CD4-positive, CD25-positive, alpha-beta regulatory T cell (primary cell): ENCODE data around the gene PALLD. TPM values are rescaled to one million over a fixed set of nuclear protein-coding genes. Genes with fewer than 3 reads are reported as not detected.

ENCODE experiments used
- ATAC-seq, 2 donors: fragments of 150-1000 bp; cut with Tn5 transposase; one replicate each; pipeline ENCODE4 v1.10.0; 2021; ENCODE audit warnings: low read depth in 2 of 2, moderate number of reproducible peaks in 2 of 2, moderate library complexity in 1 of 2
- DNase-seq, 3 donors: peaks; one replicate each; pipeline versions ENCODE4 v3.0.0 to v3.0.0-alpha.2; 2012 to 2022; ENCODE audit warnings: mixed read lengths in 1 of 3
- H3K27ac ChIP-seq: one replicate; pipeline ENCODE4 v1.7.0; 2013; ENCODE audit warnings: mild to moderate bottlenecking, low read length; ENCODE audit not compliant: insufficient read depth, poor library complexity, severe bottlenecking
- H3K27me3 ChIP-seq: one replicate; pipeline ENCODE4 v1.7.0; 2013; ENCODE audit warnings: low read length; ENCODE audit not compliant: control insufficient read depth, insufficient read depth
- H3K36me3 ChIP-seq: one replicate; pipeline ENCODE4 v1.7.0; 2013; ENCODE audit warnings: mild to moderate bottlenecking, low read length, moderate library complexity; ENCODE audit not compliant: control insufficient read depth, insufficient read depth
- H3K4me1 ChIP-seq: 2 replicates; pipeline ENCODE4 v1.7.0; 2013; ENCODE audit warnings: mild to moderate bottlenecking, low read length; ENCODE audit not compliant: insufficient read depth, control insufficient read depth, poor library complexity, severe bottlenecking
- H3K4me3 ChIP-seq: one replicate; pipeline ENCODE4 v1.7.0; 2013; ENCODE audit warnings: low read depth, mild to moderate bottlenecking, low read length, moderate library complexity
- H3K9me3 ChIP-seq, 2 experiments: 1 replicate in 1 of 2; 2 replicates in 1 of 2; pipeline ENCODE4 v1.7.0; 2013; ENCODE audit warnings: low read length in 2 of 2, mild to moderate bottlenecking in 1 of 2, moderate library complexity in 1 of 2; ENCODE audit not compliant: control insufficient read depth in 2 of 2
- H3K27ac Mint-ChIP-seq, 3 donors: one replicate each; pipeline ENCODE4 v1.8.0; 2020 to 2022; ENCODE audit warnings: mild to moderate bottlenecking in 3 of 3, mixed read lengths in 3 of 3, moderate library complexity in 2 of 3
- H3K27me3 Mint-ChIP-seq: one replicate; pipeline ENCODE4 v1.8.0; 2022; ENCODE audit warnings: mild to moderate bottlenecking, mixed read lengths
- H3K36me3 Mint-ChIP-seq: one replicate; pipeline ENCODE4 v1.8.0; 2020; ENCODE audit warnings: mixed read lengths
- H3K4me1 Mint-ChIP-seq, 4 donors: one replicate each; pipeline ENCODE4 v1.8.0; 2020 to 2022; ENCODE audit warnings: mixed read lengths in 4 of 4, mild to moderate bottlenecking in 1 of 4
- H3K4me3 Mint-ChIP-seq, 4 donors: one replicate each; pipeline ENCODE4 v1.8.0; 2020 to 2022; ENCODE audit warnings: mild to moderate bottlenecking in 4 of 4, mixed read lengths in 4 of 4, moderate library complexity in 3 of 4
- H3K9me3 Mint-ChIP-seq, 7 donors: one replicate each; pipeline ENCODE4 v1.8.0; 2020 to 2022; ENCODE audit warnings: mixed read lengths in 7 of 7, mild to moderate bottlenecking in 3 of 7, moderate library complexity in 2 of 7
- polyA plus RNA-seq, 4 donors: library from polyadenylated mRNA; unstranded; fragments of 300-500 nt; fragmentation: Illumina TruSeq; gene quantifications; one replicate each; pipeline ENCODE4 v1.2.3, GENCODE V29; 2021
- total RNA-seq: library from RNA; stranded (reverse); gene quantifications from one replicate; pipeline ENCODE4 v1.2.3, GENCODE V29; 2022

Gene PALLD
- total and polyA plus RNA-seq, 5 donors from 2014 or later = 0.37 to 1.9 (median 0.76) TPM; not detected in 1

DNA sequence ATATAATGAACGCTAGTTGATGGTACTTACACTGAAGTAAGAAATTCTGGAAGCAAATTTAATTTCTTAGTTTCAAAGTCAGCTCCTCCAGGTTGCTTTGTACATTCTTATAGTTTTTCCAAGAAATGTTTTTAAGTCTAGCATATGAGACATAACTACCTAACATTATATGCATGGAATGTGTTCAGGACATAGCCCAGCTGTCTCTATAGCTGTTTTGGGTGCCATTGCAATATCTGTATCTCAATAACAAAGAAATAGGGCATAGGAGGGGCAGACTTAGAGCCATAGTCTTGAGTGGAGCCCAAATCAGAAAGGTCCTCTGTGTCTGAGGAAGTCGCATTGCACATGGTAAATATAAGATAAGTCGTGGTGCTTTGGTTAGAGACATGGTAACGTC is 369.8 kb downstream of the PALLD start:
- H3K4me1 Mint-ChIP-seq = no peaks in the 10 kb centered on the region
- H3K27ac Mint-ChIP-seq = no peak overlapping the region
- H3K27me3 Mint-ChIP-seq = peaks cover 14% of the 10 kb centered on the region
- no peaks in the 10 kb centered on the region for H3K36me3 ChIP-seq
- no peaks in the 10 kb centered on the region for H3K9me3 ChIP-seq
- DNase-seq = no peak
- no peaks in the 10 kb centered on the region for H3K27me3 ChIP-seq
- no peaks in the 10 kb centered on the region for H3K36me3 Mint-ChIP-seq
- no peaks in the 10 kb centered on the region for H3K4me1 ChIP-seq
- H3K9me3 Mint-ChIP-seq = peaks cover 0 to 2% (median 0%) of the 10 kb centered on the region in 7 donors
- no peak for ATAC-seq
- no peak overlapping the region for H3K27ac ChIP-seq
- no peak overlapping the region for H3K4me3 ChIP-seq
- no peak overlapping the region for H3K4me3 Mint-ChIP-seq

DNA sequence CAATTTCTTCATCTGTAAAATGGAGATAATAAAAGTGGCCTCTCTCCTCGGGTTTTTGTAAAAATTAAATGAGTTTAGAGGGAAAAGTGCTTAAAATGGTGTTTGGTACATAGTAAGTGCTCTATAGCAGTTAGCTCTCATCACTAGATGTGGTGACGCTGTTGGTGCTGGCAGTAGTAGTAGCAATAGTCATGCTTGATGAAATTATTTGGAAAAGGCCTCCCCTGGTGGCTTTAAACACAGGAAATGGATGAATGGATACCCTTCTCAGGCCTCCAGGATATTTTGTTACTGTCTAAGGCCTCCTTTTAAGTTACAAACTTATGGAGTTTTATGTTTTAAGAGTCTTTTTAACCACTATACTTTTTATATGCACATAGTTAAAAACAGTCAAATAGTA is 370.3 kb downstream of the PALLD start:
- no peak overlapping the region for H3K4me3 Mint-ChIP-seq
- Histone ChIP-seq H3K27me3 (no peaks in the 10 kb centered on the region), H3K36me3 (no peaks in the 10 kb centered on the region), H3K4me1 (no peaks in the 10 kb centered on the region), H3K27ac (no peak overlapping the region), H3K4me3 (no peak overlapping the region), H3K9me3 (no peaks in the 10 kb centered on the region)
- H3K27me3 Mint-ChIP-seq = peaks cover 14% of the 10 kb centered on the region
- no peak for DNase-seq
- no peaks in the 10 kb centered on the region for H3K36me3 Mint-ChIP-seq
- no peak for ATAC-seq
- no peak overlapping the region for H3K27ac Mint-ChIP-seq
- no peaks in the 10 kb centered on the region for H3K4me1 Mint-ChIP-seq
- H3K9me3 Mint-ChIP-seq = peaks cover 0 to 2% (median 0%) of the 10 kb centered on the region in 7 donors

GRCh38 chr4:168868044-168868781 is 371.4 kb downstream of the PALLD start:
- H3K27me3 ChIP-seq = no peaks in the 10 kb centered on the region
- no peaks in the 10 kb centered on the region for H3K4me1 ChIP-seq
- H3K27ac ChIP-seq = no peak overlapping the region
- peaks cover 18% of the 10 kb centered on the region for H3K27me3 Mint-ChIP-seq
- no peak for ATAC-seq
- H3K27ac Mint-ChIP-seq = no peak overlapping the region
- DNase-seq = no peak
- H3K4me3 Mint-ChIP-seq = no peak overlapping the region
- peaks cover 0 to 2% (median 0%) of the 10 kb centered on the region in 7 donors for H3K9me3 Mint-ChIP-seq
- H3K9me3 ChIP-seq = no peaks in the 10 kb centered on the region
- H3K4me3 ChIP-seq = no peak overlapping the region
- H3K36me3 ChIP-seq = no peaks in the 10 kb centered on the region
- H3K4me1 Mint-ChIP-seq = no peaks in the 10 kb centered on the region
- H3K36me3 Mint-ChIP-seq = no peaks in the 10 kb centered on the region

GRCh38 chr4:168868802-168869201 is 371.9 kb downstream of the PALLD start:
- H3K27ac ChIP-seq = no peak overlapping the region
- no peaks in the 10 kb centered on the region for H3K36me3 ChIP-seq
- no peaks in the 10 kb centered on the region for H3K4me1 ChIP-seq
- no peak overlapping the region for H3K4me3 ChIP-seq
- H3K4me1 Mint-ChIP-seq = no peaks in the 10 kb centered on the region
- peaks cover 2% of the 10 kb centered on the region for H3K27me3 ChIP-seq
- DNase-seq (no peak), ATAC-seq (no peak)
- H3K9me3 Mint-ChIP-seq = peaks cover 0 to 2% (median 0%) of the 10 kb centered on the region in 7 donors
- H3K27me3 Mint-ChIP-seq = peaks cover 24% of the 10 kb centered on the region
- H3K4me3 Mint-ChIP-seq = no peak overlapping the region
- no peak overlapping the region for H3K27ac Mint-ChIP-seq
- H3K9me3 ChIP-seq = no peaks in the 10 kb centered on the region
- H3K36me3 Mint-ChIP-seq = no peaks in the 10 kb centered on the region

DNA sequence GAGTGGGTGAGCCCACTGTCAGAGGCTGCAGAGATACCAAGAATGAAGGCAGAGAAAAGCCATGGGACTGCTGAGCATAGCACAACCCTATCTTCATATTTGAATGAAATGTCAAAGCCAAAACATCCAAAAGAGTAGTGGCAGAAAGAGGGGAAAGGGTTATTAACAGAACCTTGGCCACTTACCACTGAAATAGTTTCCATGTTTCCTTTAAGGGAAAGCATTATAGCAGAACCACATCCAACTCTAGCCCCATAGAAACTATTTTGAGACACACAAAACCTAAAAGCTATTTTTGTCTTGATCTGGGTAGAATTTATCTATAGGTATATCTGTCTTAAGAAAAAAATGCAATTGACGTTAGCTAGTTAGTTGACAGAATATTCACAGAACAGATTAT is 373.2 kb downstream of the PALLD start:
- Mint-ChIP-seq H3K27me3 (peaks cover 30% of the 10 kb centered on the region), H3K36me3 (no peaks in the 10 kb centered on the region), H3K27ac (no peak overlapping the region)

GRCh38 chr4:168871632-168872031 is 374.8 kb downstream of the PALLD start:
- Histone ChIP-seq H3K9me3 (no peaks in the 10 kb centered on the region), H3K27me3 (peaks cover 19% of the 10 kb centered on the region), H3K27ac (no peak overlapping the region), H3K4me1 (no peaks in the 10 kb centered on the region), H3K36me3 (no peaks in the 10 kb centered on the region), H3K4me3 (no peak overlapping the region)
- Mint-ChIP-seq H3K4me3 (no peak overlapping the region), H3K4me1 (no peaks in the 10 kb centered on the region), H3K9me3 (peaks cover 0 to 2% (median 0%) of the 10 kb centered on the region in 7 donors), H3K36me3 (no peaks in the 10 kb centered on the region), H3K27me3 (peaks cover 46% of the 10 kb centered on the region), H3K27ac (no peak overlapping the region)
- ATAC-seq (no peak), DNase-seq (no peak)

More for the DNA sequence above, 373.2 kb downstream of the PALLD start:
- DNase-seq (no peak), ATAC-seq (no peak)
- Histone ChIP-seq H3K27me3 (peaks cover 6% of the 10 kb centered on the region), H3K4me1 (no peaks in the 10 kb centered on the region), H3K27ac (no peak overlapping the region), H3K9me3 (no peaks in the 10 kb centered on the region), H3K36me3 (no peaks in the 10 kb centered on the region), H3K4me3 (no peak overlapping the region)
- H3K4me1 Mint-ChIP-seq = no peaks in the 10 kb centered on the region
- peaks cover 0 to 2% (median 0%) of the 10 kb centered on the region in 7 donors for H3K9me3 Mint-ChIP-seq
- H3K4me3 Mint-ChIP-seq = no peak overlapping the region

GRCh38 chr4:168874083-168874482 is 377.2 kb downstream of the PALLD start:
- no peak overlapping the region for H3K27ac ChIP-seq
- no peak overlapping the region for H3K4me3 ChIP-seq
- no peak overlapping the region for H3K4me3 Mint-ChIP-seq
- peaks cover 0 to 2% (median 0%) of the 10 kb centered on the region in 7 donors for H3K9me3 Mint-ChIP-seq
- no peaks in the 10 kb centered on the region for H3K36me3 Mint-ChIP-seq
- no peaks in the 10 kb centered on the region for H3K9me3 ChIP-seq
- H3K4me1 Mint-ChIP-seq = peaks cover 0 to 6% (median 4%) of the 10 kb centered on the region in 4 donors
- DNase-seq (no peak), ATAC-seq (no peak)
- peaks cover 27% of the 10 kb centered on the region for H3K27me3 ChIP-seq
- H3K27ac Mint-ChIP-seq = no peak overlapping the region
- H3K27me3 Mint-ChIP-seq = peaks cover 64% of the 10 kb centered on the region
- H3K36me3 ChIP-seq = no peaks in the 10 kb centered on the region
- H3K4me1 ChIP-seq = no peaks in the 10 kb centered on the region

DNA sequence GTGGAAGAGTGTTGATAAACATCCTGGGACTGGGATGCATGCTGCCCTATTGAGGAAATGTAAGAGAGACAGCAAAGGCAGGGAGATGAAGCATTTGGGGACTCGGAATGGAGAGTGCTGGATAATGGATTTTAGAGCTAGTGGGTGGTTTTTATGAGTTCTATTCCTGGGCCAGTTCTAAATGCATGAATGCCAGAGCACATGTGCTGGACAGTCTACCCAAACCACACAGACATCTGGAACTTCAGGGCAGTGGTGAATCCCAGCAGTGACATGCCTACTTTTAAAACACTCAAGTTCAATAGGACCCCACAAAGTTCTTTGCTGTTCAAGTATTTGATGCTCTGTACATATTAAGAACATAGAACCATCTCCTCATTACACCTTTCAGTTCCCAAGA is 379.3 kb downstream of the PALLD start:
- Histone ChIP-seq H3K27ac (no peak overlapping the region), H3K4me1 (no peaks in the 10 kb centered on the region), H3K4me3 (no peak overlapping the region), H3K27me3 (peaks cover 38% of the 10 kb centered on the region), H3K36me3 (no peaks in the 10 kb centered on the region), H3K9me3 (no peaks in the 10 kb centered on the region)
- Mint-ChIP-seq H3K4me3 (no peak overlapping the region), H3K9me3 (no peaks in the 10 kb centered on the region), H3K4me1 (peaks cover 0 to 6% (median 4%) of the 10 kb centered on the region in 4 donors), H3K27me3 (peaks cover 70% of the 10 kb centered on the region), H3K36me3 (peaks cover 2% of the 10 kb centered on the region), H3K27ac (no peak overlapping the region)
- DNase-seq = no peak
- no peak for ATAC-seq
